ENCODE data around the gene ZNF232. TPM values are rescaled to one million over a fixed set of nuclear protein-coding genes. Genes with fewer than 3 reads are reported as not detected.
"Not testable (repeated sequence)": the region's sequence is repeated elsewhere in the genome, so short reads cannot be mapped to it uniquely, and the experiment has no call there.

The ZNF232 gene
- polyA plus RNA-seq, 1 donor from 2014 or later: 32.5 TPM

DNA sequence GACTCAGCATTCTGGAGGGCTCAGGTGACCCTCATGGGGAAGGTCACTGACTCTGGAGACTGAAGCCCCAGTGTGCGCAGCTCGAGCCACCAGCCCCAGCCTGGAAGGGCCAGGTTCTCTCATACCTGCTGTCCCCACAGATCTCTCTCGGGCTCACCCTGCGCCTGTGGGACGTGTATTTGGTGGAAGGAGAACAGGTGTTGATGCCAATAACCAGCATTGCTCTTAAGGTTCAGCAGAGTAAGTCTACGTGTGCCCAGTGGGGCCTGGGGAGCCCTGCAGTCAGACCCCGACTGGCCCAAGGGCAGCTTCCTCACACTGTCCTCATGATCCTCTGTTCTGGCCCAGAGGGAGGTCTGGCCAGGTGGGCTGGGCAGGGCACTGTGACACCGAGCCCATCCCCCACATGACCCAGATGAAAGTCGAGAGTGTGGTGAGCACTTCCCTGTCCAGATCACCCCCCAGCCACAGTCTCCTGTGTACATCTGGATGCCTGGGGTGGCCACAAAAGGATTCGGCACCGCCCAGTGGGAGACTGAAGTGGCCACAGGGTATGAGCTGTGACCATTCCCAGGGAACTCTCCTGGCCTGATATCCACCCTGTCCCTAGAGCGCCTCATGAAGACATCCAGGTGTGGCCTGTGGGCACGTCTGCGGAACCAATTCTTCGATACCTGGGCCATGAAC, 26.0 kb upstream of the ZNF232 start:
- not testable (repeated sequence) for H3K36me3 ChIP-seq (ENCODE audit: insufficient read depth, low read length); H3K27me3 ChIP-seq (ENCODE audit: insufficient read depth, low read depth, low read length); H3K9me3 ChIP-seq (ENCODE audit: low read length); H3K79me2 ChIP-seq (replicated peaks; ENCODE audit: insufficient read depth, low read length); H3K27ac ChIP-seq (ENCODE audit: low read length); H3K9me2 ChIP-seq (ENCODE audit: insufficient read depth, low read length); H3K9ac ChIP-seq (ENCODE audit: low read length); H3K4me3 ChIP-seq (ENCODE audit: low read length); H3F3A ChIP-seq (ENCODE audit: insufficient read depth, low read length, poor library complexity, severe bottlenecking); H4K20me1 ChIP-seq (ENCODE audit: insufficient read depth); H3K4me2 ChIP-seq (ENCODE audit: low read length); H2AFZ ChIP-seq (ENCODE audit: low read depth, low read length)

- not testable (repeated sequence) for H3K27ac ChIP-seq (ENCODE audit: low read length); H3K9me3 ChIP-seq (ENCODE audit: low read length); H3F3A ChIP-seq (ENCODE audit: insufficient read depth, low read length, poor library complexity, severe bottlenecking); H3K27me3 ChIP-seq (ENCODE audit: insufficient read depth, low read depth, low read length); H3K9me2 ChIP-seq (ENCODE audit: insufficient read depth, low read length); H3K9ac ChIP-seq (ENCODE audit: low read length); H4K20me1 ChIP-seq (ENCODE audit: insufficient read depth); H3K4me3 ChIP-seq (ENCODE audit: low read length); H3K79me2 ChIP-seq (replicated peaks; ENCODE audit: insufficient read depth, low read length); H2AFZ ChIP-seq (ENCODE audit: low read depth, low read length); H3K4me2 ChIP-seq (ENCODE audit: low read length); H3K36me3 ChIP-seq (ENCODE audit: insufficient read depth, low read length)
These were observed 25.1 kb upstream of the ZNF232 start for GRCh38 chr17:5136580-5137412.

DNA sequence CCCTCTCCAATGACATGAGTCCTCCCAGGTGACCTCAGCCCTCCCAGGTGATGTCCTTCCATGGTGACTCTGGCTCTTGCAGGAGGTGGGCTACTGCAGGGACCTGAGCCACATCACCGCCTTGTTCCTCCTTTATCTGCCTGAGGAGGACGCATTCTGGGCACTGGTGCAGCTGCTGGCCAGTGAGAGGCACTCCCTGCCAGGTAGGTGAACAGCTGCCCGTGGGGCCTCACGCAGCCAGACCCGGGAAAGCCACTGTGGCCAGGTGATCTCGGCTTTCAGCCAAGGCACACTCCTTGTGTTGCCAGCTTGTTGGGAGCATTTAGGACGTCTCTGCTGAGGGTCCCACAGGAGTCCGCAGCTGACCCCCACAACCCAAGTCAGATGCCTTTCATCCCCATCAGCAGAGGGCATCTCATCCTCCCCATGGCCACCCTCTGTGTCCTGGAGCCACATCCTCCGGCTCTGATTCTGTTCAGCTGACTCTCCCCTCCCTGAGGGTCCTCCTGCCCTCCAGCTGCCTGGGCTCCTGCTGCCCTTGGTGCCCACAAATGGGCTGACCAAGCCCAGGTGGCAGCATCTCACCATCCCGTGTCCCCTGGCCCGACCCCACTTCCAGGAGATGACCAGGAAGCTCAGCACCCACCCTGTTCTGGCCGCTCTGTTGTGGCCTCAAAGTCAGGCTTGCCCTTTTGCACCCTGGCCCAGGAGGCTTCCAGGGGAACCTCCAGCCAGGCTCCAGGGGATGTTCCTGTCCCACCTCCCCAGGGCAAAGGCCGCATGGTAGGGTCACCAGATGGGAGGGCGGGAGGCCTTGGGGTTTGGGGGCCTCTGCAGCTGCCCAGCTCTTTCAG, 24.3 kb upstream of the ZNF232 start:
- no peaks in the 10 kb centered on the region for H3K27me3 ChIP-seq (ENCODE audit: insufficient read depth, low read depth, low read length)
- no peak for TF ChIP-seq POLR2AphosphoS5 (IDR thresholded peaks at IDR 0.05)
- TF ChIP-seq RAD21 (conservative IDR thresholded peaks at IDR 0.05): no peak
- H3K4me2 ChIP-seq (ENCODE audit: low read length): no peak overlapping the region
- no peak overlapping the region for H3K27ac ChIP-seq (ENCODE audit: low read length)
- H3K9ac ChIP-seq (ENCODE audit: low read length): no peak overlapping the region
- H3K79me2 ChIP-seq (replicated peaks; ENCODE audit: insufficient read depth, low read length): no peaks in the 10 kb centered on the region
- no peaks in the 10 kb centered on the region for H4K20me1 ChIP-seq (ENCODE audit: insufficient read depth)
- no peaks in the 10 kb centered on the region for H3K9me2 ChIP-seq (ENCODE audit: insufficient read depth, low read length)
- H3K9me3 ChIP-seq (ENCODE audit: low read length): no peaks in the 10 kb centered on the region
- H2AFZ ChIP-seq (ENCODE audit: low read depth, low read length): no peak overlapping the region
- no peak overlapping the region for H3K4me3 ChIP-seq (ENCODE audit: low read length)
- H3F3A ChIP-seq (ENCODE audit: insufficient read depth, low read length, poor library complexity, severe bottlenecking): no peaks in the 10 kb centered on the region
- no peaks in the 10 kb centered on the region for H3K36me3 ChIP-seq (ENCODE audit: insufficient read depth, low read length)

GRCh38 chr17:5135131-5135712, 23.5 kb upstream of the ZNF232 start:
- not testable (repeated sequence) for H4K20me1 ChIP-seq (ENCODE audit: insufficient read depth); H3K27ac ChIP-seq (ENCODE audit: low read length); H3K9me2 ChIP-seq (ENCODE audit: insufficient read depth, low read length); H3K4me2 ChIP-seq (ENCODE audit: low read length); H3F3A ChIP-seq (ENCODE audit: insufficient read depth, low read length, poor library complexity, severe bottlenecking); H2AFZ ChIP-seq (ENCODE audit: low read depth, low read length); H3K79me2 ChIP-seq (replicated peaks; ENCODE audit: insufficient read depth, low read length); H3K27me3 ChIP-seq (ENCODE audit: insufficient read depth, low read depth, low read length); H3K4me3 ChIP-seq (ENCODE audit: low read length); H3K36me3 ChIP-seq (ENCODE audit: insufficient read depth, low read length); H3K9ac ChIP-seq (ENCODE audit: low read length); H3K9me3 ChIP-seq (ENCODE audit: low read length)

GRCh38 chr17:5134571-5134970, 22.9 kb upstream of the ZNF232 start:
- H3K4me3 ChIP-seq (ENCODE audit: low read length); H3K79me2 ChIP-seq (replicated peaks; ENCODE audit: insufficient read depth, low read length); H3F3A ChIP-seq (ENCODE audit: insufficient read depth, low read length, poor library complexity, severe bottlenecking); H3K27ac ChIP-seq (ENCODE audit: low read length); H3K9ac ChIP-seq (ENCODE audit: low read length); H3K36me3 ChIP-seq (ENCODE audit: insufficient read depth, low read length); H3K4me2 ChIP-seq (ENCODE audit: low read length); H3K9me2 ChIP-seq (ENCODE audit: insufficient read depth, low read length); H3K27me3 ChIP-seq (ENCODE audit: insufficient read depth, low read depth, low read length); H3K9me3 ChIP-seq (ENCODE audit: low read length); H4K20me1 ChIP-seq (ENCODE audit: insufficient read depth); H2AFZ ChIP-seq (ENCODE audit: low read depth, low read length): not testable (repeated sequence)

- not testable (repeated sequence) for H3K27ac ChIP-seq (ENCODE audit: low read length); H3K4me3 ChIP-seq (ENCODE audit: low read length); H2AFZ ChIP-seq (ENCODE audit: low read depth, low read length); H3K27me3 ChIP-seq (ENCODE audit: insufficient read depth, low read depth, low read length); H3F3A ChIP-seq (ENCODE audit: insufficient read depth, low read length, poor library complexity, severe bottlenecking); H3K9ac ChIP-seq (ENCODE audit: low read length); H3K36me3 ChIP-seq (ENCODE audit: insufficient read depth, low read length); H3K9me2 ChIP-seq (ENCODE audit: insufficient read depth, low read length); H4K20me1 ChIP-seq (ENCODE audit: insufficient read depth); H3K9me3 ChIP-seq (ENCODE audit: low read length); H3K4me2 ChIP-seq (ENCODE audit: low read length); H3K79me2 ChIP-seq (replicated peaks; ENCODE audit: insufficient read depth, low read length)
These were observed 22.3 kb upstream of the ZNF232 start for GRCh38 chr17:5133961-5134360.

Measured in neural cell (in vitro differentiated cells).